ENCODE data around the gene C9orf85.
"Not testable (repeated sequence)": the region's sequence is repeated elsewhere in the genome, so short reads cannot be mapped to it uniquely, and the experiment has no call there.

The C9orf85 gene

GRCh38 chr9:71911061-71911907 lies at the start of gene C9orf85, which contains the start of gene ABHD17B:
Gene C9orf85 (plus strand): TSS chr9:71911639. CDS start chr9:71911735, 96 bp downstream.
Gene ABHD17B (minus strand): TSS chr9:71911193. CDS start chr9:71875080, 36,113 bp downstream.
- peak; percentile 99 for DNase-seq

DNA sequence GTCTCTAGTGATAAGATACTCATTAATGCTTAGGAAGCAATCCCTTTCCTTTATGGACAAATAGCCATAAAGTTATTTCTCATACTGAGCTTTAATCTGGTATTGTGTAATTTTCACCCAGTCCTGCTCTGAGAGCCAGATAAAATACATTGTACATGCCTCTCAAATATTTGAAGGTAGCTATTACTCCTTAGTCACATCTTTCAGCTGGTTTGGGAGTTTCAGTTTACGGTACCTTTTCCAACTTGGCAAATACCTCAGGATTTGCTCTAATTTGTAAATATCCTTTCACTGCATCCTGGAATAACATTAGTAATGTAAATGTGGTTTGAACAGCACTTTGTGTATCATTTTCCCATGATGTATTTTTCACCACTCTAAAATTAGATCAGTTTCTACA lies 47.8 kb upstream of the C9orf85 start:
- no peak for DNase-seq

DNA sequence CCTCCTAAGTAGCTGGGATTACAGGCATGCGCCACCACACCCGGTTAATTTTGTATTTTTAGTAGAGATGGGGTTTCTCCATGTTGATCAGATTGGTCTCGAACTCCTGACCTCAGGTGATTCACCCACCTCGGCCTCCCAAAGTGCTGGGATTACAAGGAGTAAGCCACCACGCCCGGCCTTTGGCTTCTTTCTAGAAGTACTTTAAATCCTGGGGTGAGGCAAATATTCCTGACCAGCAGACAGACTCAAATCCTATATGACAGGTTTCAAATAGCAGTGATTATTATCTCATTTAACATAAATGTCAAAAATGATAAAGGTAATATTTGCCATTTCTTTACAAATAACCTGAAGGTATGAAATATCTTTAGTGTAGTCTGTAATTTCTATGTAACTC lies 36.1 kb upstream of the C9orf85 start:
- no peak for DNase-seq

DNA sequence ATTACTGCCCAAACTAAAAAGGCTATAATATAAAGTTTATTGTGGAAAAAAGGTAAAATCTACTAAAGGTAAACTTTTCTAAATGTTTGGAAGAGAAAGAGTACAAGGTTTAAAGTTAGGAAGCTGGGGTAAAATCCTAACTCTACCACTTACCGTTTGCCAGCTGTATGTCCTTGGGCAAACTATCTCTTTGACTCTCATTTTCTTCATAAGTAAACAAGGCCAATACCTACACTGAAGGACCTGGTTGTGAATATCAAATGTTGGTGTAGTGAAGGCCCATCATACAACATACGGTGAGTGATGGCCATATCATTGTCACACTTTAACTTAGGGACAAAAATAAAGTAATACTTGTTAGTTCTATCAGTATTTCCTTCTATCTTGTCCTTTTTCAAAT lies 35.3 kb upstream of the C9orf85 start:
- DNase-seq = no peak

- DNase-seq = no peak
Observed at GRCh38 chr9:71876829-71877228, 34.6 kb upstream of the C9orf85 start.

DNA sequence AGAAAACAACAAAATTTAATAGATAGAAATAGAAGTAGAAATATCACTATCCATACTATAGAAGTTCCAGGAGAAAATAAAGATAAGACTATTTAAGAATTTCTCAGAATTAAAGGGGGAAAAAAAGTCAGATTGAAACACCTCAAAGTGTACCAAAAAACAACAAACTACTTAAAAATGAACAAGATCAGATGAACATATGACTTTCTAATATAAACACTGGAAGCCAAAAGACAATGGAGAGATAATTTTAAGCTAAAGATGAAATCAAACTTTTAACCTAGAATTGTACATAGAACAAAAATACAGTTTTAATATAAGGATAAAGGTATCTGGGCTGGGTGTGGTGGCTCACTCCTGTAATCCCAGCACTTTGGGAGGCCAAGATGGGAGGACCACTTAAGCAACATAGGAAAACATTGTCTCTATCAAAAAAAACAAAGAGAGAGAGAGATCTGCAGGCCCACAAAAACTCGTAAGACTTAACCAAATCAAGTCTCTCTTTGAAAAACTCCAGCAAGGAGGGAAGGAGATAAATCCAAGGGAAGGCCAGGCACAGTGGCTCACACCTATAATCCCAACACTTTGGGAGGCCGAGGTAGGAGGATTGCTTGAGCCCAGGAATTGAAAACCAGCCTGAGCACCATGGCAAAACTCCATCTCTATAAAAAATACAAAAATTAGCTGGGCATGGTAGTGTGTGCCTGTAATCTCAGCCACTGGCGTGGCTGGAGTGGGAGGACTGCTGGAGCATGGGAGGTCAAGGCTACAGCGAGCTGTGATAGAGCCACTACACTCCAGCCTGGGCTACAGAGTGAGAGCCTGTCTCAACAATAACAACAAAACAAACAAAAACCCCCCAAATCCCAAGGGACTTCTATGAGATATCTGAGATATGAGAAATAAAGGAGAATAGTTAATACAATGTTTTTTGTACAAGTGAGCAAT lies 32.8 kb upstream of the C9orf85 start:
- DNase-seq = no peak

DNA sequence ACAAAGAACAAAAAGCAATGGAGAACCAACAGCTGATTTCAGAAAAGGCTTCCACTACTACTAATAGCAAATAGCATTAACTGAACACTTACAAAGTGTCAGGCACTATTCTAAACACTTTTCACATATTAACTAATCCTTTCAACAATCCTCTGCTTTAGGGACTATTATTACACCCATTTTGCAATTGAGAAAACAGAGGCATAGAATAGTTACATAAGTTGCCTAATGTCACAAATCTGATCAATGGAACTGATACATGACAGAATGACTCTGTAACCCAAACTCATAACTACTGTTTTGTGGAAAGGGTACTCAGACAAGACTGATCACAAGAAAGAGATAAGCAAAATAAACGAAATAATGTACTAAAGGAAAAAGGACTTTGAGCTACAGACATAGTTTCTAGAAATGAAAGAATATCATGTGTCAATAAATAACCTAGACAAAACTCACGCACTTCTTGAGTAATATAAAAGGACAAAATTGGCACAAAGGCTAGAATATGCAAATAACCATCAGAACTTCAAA lies 31.7 kb upstream of the C9orf85 start:
- no peak for DNase-seq

GRCh38 chr9:71884005-71884404 lies 27.4 kb upstream of the C9orf85 start:
- no peak for DNase-seq

DNA sequence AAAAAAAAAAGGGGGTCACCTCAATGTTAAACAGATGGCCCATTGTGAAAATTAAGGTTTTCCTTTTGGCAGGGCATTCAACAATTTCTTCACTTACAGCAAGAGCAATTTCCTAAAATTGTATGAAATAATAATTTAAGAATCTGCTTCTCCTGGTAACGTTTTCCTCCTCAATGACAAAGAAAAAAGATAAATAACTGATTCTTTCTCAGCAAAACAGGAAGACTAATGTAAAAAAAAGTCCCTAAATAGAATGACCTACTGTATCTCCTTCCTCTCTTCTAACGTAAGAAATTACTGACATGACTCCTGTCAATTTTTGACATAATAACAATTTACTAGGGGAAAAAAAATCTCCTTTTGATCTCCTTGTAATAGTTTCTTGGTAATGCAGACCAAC lies 26.0 kb upstream of the C9orf85 start:
- DNase-seq = no peak

GRCh38 chr9:71886015-71886414 lies 25.4 kb upstream of the C9orf85 start:
- DNase-seq = no peak

DNA sequence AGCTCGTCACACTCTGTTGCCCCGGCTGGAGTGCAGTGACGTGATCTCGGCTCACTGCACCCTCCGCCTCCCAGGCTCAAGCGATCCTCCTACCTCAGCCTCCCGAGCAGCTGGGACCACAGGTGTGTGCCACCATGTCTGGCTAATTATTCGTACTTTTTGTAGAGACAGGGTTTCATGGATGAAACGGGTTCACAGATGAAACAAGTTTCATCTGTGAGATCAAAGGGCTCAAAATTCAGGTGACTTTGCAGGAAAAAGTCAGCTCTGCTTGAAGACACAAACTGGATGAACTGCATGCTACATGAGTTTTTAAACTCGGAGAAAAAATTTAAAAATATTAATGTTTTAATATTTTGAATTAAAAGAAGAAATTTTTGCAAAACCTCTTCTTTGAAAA lies 24.9 kb upstream of the C9orf85 start:
- DNase-seq = no peak

GRCh38 chr9:71887362-71887761 lies 24.1 kb upstream of the C9orf85 start:
- DNase-seq = no peak

GRCh38 chr9:71890042-71890679 lies 21.3 kb upstream of the C9orf85 start:
- DNase-seq = no peak

GRCh38 chr9:71891557-71892189 lies 19.8 kb upstream of the C9orf85 start:
- DNase-seq = no peak

- DNase-seq = no peak
Observed at GRCh38 chr9:71895117-71895516, 16.3 kb upstream of the C9orf85 start.

DNA sequence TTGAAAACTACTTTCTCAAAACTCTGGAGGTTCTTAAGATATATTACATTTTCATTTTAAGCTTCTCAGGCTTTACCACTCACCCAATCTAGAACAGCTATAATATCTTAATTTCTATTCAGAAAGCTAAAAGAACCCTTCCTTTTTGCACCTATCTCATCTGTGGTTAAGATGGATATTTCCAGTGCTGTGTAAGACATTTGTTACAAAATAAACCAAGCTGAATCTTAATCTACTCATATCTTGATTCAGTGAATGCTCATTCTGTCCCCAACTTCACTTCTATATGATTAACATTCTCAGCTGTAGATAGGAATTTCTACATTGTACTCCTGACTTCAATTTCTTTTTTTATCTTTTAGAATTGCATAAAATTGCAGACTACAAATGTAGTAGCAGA lies 15.5 kb upstream of the C9orf85 start:
- DNase-seq = no peak

DNA sequence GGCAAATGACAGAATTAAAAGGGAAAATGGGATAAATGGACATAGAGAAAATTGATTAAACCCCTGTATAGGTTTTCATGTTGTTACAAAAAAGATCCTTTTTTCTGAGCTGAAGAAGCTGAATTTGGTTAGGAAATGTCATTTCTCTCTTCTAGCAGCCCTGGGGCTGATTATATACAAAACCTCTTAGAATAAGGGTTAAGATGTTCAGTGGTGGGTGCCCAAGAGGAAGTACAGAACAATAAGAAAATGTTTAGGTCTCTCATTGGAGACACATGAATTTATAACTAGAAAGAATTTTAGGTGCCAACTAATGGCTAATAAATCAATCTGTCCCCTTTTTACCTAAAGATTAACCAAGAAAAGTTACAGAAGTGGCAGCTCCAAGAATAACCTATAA lies 14.7 kb upstream of the C9orf85 start:
- DNase-seq = no peak

DNA sequence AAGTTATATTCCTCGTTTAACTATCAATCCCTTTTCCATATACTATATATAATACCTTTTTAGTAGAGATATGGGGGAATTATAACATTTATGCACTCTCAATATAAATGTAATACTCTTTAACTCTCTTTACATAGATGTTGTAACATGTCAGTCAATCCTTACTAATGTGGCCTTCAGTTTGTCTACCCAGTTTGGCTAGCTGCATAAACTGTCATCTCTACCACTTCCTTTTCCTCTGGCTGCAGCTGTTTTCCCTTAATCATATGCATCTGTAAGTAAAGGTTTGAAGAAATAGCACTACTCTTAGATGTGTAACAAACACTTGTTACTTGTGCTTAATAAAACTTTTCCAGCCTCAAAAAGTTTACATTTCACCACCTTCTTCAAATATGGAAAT lies 13.9 kb upstream of the C9orf85 start:
- DNase-seq = no peak

DNA sequence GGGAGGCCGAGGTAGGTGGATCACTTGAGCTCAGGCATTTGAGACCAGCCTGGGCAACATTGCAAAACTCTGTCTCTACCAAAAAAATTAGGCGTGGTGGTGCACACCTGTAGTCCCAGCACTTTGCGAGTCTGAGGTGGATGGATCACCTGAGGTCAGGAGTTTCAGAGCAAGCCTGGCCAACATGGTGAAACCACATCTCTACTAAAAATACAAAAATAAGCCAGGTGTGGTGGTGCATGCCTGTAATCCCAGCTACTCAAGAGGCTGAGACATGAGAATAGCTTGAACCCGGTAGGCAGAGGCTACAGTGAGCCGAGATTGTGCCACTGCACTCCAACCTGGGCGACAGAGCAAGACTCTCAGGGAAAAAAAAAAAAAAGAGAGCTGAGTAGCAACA lies 12.7 kb upstream of the C9orf85 start:
- DNase-seq = not testable (repeated sequence)

GRCh38 chr9:71901695-71902597 lies 9.5 kb upstream of the C9orf85 start:
- DNase-seq = no peak

DNA sequence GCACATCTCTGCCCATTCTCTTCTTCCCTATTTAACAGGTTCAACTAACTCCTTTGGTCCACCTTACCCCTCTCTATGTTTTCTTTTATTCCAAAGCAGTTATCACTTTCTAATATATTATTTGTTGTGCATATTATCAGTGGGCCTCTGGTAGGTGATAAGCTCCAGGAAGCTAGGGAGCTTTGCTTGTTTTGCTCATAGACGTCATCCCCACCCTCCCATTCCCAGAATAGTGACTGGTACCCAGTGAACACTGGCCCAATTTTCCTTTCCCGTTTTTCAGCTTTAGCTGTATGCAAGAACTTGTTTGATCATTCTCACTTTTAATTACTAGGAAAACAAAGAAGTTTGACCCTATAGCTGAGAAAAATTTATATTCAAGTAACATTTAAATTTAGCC lies 7.4 kb upstream of the C9orf85 start:
- DNase-seq = no peak
